ENCODE measurements around the gene RETREG1.

RETREG1 gene

DNA sequence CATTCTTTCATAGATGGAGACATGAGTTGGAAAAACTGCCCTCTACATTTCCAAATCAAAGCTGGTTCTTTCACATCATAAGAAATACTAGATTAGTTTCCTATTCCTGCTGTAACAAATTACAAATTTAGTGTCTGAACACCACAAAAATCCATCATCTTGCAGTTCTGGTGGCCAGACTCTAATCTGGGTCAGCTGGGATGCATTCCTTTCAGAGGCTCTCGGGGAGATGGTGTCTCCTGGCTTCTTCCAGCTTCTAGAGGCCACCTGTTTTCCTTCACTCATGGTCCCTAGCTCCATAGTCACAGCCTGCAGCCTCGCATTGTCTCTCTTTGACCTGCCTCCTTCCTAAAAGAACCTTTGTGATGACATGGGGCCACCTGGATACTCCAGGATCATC, 65.2 kb downstream of the RETREG1 start:
- DNase-seq (ENCODE audit: extremely low spot score), result no peak
- TF ChIP-seq, protein P1, sequence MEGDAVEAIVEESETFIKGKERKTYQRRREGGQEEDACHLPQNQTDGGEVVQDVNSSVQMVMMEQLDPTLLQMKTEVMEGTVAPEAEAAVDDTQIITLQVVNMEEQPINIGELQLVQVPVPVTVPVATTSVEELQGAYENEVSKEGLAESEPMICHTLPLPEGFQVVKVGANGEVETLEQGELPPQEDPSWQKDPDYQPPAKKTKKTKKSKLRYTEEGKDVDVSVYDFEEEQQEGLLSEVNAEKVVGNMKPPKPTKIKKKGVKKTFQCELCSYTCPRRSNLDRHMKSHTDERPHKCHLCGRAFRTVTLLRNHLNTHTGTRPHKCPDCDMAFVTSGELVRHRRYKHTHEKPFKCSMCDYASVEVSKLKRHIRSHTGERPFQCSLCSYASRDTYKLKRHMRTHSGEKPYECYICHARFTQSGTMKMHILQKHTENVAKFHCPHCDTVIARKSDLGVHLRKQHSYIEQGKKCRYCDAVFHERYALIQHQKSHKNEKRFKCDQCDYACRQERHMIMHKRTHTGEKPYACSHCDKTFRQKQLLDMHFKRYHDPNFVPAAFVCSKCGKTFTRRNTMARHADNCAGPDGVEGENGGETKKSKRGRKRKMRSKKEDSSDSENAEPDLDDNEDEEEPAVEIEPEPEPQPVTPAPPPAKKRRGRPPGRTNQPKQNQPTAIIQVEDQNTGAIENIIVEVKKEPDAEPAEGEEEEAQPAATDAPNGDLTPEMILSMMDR (IDR thresholded peaks at IDR 0.05; ENCODE audit: control extremely low read depth, extremely low read depth, low read depth, missing control alignments), result no peak
- CTCF ChIA-PET, result interaction anchor here (0.6 to 7.0 kb wide), 19 partner anchors 7 to 392 kb away, joined by 3 to 56 read pairs (median 11); no protein-coding TSS in a partner anchor
- POLR2A ChIA-PET, result no interaction called here

- POLR2A ChIA-PET, result no interaction called here
- CTCF ChIA-PET, result interaction anchor here (0.8 to 7.0 kb wide), 23 partner anchors 9 to 390 kb away, joined by 3 to 56 read pairs (median 7); no protein-coding TSS in a partner anchor
These were observed 66.4 kb downstream of the RETREG1 start for GRCh38 chr5:16550316-16550952.

DNA sequence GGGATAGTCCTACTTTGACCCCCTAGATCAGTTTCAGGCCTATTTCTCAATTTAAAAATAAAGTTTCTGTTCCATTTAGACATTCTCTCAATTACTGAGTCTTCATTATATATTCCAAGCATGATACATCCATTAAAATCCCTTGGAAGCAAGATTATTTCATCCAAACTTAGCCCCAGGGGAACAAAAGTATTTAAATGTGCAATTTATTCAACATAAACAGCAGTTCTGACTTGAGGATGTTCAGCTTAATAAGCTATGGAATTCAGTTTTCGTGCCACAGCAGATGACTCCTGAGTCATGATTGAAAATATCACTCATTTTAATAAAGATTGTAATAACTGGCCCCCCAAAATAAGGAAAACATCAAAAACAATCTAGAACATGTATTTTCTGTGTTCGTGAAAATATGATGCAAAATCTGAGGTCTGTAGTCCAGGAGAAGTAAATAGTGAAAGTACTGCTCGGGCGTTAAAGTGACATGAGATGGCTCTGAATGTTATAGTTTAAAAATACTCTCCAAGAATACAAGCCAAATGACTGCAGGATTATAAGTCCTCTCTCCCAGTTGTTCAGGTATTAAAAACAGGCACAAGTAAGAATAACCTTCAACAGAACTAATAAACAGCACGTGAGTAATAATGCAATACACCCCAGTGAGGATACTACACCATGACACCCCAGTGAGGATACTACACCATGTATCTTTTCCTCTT, 67.1 kb downstream of the RETREG1 start:
- POLR2A ChIA-PET, result no interaction called here
- TF ChIP-seq, protein P1 (IDR thresholded peaks at IDR 0.05; ENCODE audit: control extremely low read depth, extremely low read depth, low read depth, missing control alignments), result no peak
- CTCF ChIA-PET, result interaction anchor here (0.9 to 7.0 kb wide), 18 partner anchors 8 to 390 kb away, joined by 3 to 56 read pairs (median 11); no protein-coding TSS in a partner anchor
- DNase-seq (ENCODE audit: extremely low spot score), result no peak

More at GRCh38 chr5:16550316-16550952, 66.4 kb downstream of the RETREG1 start:
- TF ChIP-seq, protein P1 (IDR thresholded peaks at IDR 0.05; ENCODE audit: control extremely low read depth, extremely low read depth, low read depth, missing control alignments), result peak; percentile 82
- DNase-seq (ENCODE audit: extremely low spot score), result peak; percentile 60

GRCh38 chr5:16548812-16549211, 68.0 kb downstream of the RETREG1 start:
- ChIA-PET CTCF (interaction anchor here (1.0 to 7.0 kb wide), 11 partner anchors 10 to 389 kb away, joined by 3 to 56 read pairs (median 8); no protein-coding TSS in a partner anchor), POLR2A (no interaction called here)
- TF ChIP-seq, protein P1 (IDR thresholded peaks at IDR 0.05; ENCODE audit: control extremely low read depth, extremely low read depth, low read depth, missing control alignments), result no peak
- no peak for DNase-seq (ENCODE audit: extremely low spot score)

GRCh38 chr5:16548115-16548514, 68.7 kb downstream of the RETREG1 start:
- DNase-seq (ENCODE audit: extremely low spot score), result no peak
- ChIA-PET CTCF (interaction anchor here (1.2 to 7.0 kb wide), 10 partner anchors 10 to 388 kb away, joined by 3 to 56 read pairs (median 12); no protein-coding TSS in a partner anchor), POLR2A (no interaction called here)
- TF ChIP-seq, protein P1 (IDR thresholded peaks at IDR 0.05; ENCODE audit: control extremely low read depth, extremely low read depth, low read depth, missing control alignments), result no peak

- ChIA-PET CTCF (interaction anchor here (0.9 to 7.0 kb wide), 9 partner anchors 9 to 387 kb away, joined by 3 to 56 read pairs (median 6); no protein-coding TSS in a partner anchor), POLR2A (no interaction called here)
- TF ChIP-seq, protein P1 (IDR thresholded peaks at IDR 0.05; ENCODE audit: control extremely low read depth, extremely low read depth, low read depth, missing control alignments), result no peak
- no peak for DNase-seq (ENCODE audit: extremely low spot score)
These were observed 69.5 kb downstream of the RETREG1 start for GRCh38 chr5:16547200-16547842.
